RCC 7860 (cell line): ENCODE results near the gene ZYG11B.
A peak's percentile ranks its signal among the peaks of the same experiment; 100 is the strongest.
"Not testable (repeated sequence)": the region's sequence is repeated elsewhere in the genome, so short reads cannot be mapped to it uniquely, and the experiment has no call there.

Experiments
- DNase-seq: peaks from one replicate; pipeline ENCODE4 v3.0.0-alpha.2; 2015; ENCODE audit warnings: low spot score
- FAIRE-seq: peaks from 2 replicates; lab custom pipeline; 2012; peaks lifted over from hg19 to GRCh38; lab: Jason Lieb, UNC

The ZYG11B gene

DNA sequence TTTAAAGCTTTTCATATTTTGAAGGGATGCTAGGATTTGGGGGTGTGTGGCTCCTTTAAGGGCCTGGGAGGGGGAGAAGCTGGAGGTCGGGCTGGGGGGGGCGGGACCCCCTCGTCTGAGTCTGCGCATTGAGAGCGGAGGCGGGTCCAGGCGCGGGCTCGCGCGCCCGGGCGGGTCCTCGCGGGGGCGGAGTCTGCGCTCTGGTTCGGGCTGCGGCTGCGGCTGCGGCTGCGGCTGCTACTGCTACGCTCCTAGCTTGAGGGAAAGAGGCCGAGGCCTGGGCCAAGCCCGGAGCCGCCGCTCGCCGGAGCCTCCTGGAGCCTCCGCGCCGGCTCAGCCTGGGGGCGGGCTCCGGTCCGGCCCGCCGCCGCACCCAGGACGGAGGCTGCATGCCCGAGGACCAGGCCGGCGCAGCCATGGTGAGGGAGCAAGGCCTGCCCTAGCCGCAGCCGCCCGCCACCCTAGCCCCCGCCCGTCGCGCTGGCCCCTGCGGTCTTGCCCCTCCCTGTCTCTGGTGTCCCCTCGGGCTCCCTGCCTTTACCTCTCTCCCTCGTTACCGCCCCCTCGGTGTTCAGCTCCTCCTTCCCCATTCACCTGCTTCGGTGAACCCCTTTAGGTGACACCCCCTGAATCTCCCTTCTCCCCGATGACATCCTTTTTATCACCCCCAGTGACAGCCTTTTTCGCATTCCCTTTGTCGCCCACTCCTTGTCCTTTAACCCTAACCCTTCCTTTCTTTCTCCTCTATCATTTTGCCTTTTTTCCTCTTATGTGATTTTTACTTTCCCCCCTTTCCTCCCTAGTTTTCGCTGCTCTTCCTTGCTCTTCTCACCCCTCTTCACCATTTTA is at the start of gene ZYG11B:
Gene ZYG11B, plus strand, starts transcription at position 189 of the 849 bp plus-strand sequence. Its CDS starts 201 bp downstream, at position 390.
- DNase-seq (peak; percentile 75), FAIRE-seq (no peak)

- DNase-seq (no peak), FAIRE-seq (no peak)
Measured at GRCh38 chr1:52677076-52677806, 49.0 kb upstream of the ZYG11B start.

GRCh38 chr1:52679048-52679447 is 47.2 kb upstream of the ZYG11B start:
- no peak for FAIRE-seq
- DNase-seq: no peak

GRCh38 chr1:52679498-52679897 is 46.8 kb upstream of the ZYG11B start:
- FAIRE-seq (no peak), DNase-seq (no peak)

GRCh38 chr1:52680353-52680752 is 45.9 kb upstream of the ZYG11B start:
- FAIRE-seq (no peak), DNase-seq (no peak)

- DNase-seq: no peak
- FAIRE-seq: no peak
Measured at GRCh38 chr1:52681136-52681535, 45.1 kb upstream of the ZYG11B start.

GRCh38 chr1:52683367-52683940 is 42.8 kb upstream of the ZYG11B start:
- no peak for FAIRE-seq

DNA sequence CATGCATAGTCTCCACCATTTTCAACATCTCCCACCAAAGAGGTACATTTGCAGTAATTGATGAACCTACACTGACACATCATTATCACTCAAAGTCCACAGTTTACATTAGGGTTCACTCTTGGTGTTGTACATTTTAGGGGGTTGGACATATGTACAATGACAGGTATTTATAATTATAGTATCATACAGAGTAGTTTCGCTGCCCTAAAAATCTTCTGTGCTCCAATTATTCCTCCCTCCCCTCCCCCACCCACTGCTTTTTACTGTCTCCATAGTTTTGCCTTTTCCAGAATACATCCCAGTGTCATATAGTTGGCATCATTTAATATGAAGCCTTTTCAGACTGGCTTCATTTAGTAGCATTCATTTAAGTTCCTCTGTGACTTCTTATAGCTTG is 41.7 kb upstream of the ZYG11B start:
- FAIRE-seq: no peak

More at GRCh38 chr1:52683367-52683940, 42.8 kb upstream of the ZYG11B start:
- DNase-seq: no peak

DNA sequence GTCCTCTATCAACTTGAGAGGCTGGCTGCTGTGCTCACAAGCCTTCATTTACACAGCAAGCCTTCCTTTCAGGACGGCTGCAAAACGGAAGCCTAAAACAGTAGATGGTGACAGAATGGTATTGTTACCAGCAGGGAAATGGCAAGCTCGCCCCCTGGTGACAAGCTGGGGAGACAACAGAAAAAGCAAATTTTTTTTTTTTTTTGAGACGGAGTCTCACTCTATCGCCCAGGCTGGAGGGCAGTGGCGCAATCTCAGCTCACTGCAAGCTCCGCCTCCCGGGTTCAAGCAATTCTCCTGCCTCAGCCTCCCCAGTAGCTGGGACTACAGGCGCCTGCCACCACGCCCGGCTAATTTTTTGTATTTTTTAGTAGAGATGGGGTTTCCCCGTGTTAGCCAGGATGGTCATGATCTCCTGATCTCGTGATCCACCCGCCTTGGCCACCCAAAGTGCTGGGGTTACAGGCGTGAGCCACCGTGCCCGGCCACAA is 39.9 kb upstream of the ZYG11B start:
- FAIRE-seq: not testable (repeated sequence)
- peak; percentile 28 for DNase-seq

More for the DNA sequence above, 41.7 kb upstream of the ZYG11B start:
- no peak for DNase-seq

DNA sequence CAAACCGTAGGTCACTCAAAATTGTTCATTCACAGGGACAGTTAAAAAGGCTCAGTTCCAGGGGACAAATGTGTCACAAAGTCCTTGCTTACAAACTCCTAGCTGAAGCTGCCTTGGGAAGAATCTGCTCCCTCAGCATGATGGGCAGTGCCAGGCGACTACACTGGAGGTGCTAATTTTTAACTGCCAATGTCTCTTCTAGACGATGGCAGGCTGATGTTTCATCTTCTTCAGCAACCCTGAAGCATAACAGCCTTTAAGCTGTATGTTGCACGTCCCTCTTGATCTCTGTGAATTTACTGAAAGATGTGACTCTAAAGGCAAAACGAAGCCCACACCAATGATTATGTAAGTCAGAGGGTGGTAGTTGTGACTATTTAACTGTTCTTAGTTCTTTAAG is 39.4 kb upstream of the ZYG11B start:
- FAIRE-seq (no peak), DNase-seq (no peak)

- no peak for DNase-seq
- no peak for FAIRE-seq
Measured at GRCh38 chr1:52691821-52692220, 34.4 kb upstream of the ZYG11B start.

DNA sequence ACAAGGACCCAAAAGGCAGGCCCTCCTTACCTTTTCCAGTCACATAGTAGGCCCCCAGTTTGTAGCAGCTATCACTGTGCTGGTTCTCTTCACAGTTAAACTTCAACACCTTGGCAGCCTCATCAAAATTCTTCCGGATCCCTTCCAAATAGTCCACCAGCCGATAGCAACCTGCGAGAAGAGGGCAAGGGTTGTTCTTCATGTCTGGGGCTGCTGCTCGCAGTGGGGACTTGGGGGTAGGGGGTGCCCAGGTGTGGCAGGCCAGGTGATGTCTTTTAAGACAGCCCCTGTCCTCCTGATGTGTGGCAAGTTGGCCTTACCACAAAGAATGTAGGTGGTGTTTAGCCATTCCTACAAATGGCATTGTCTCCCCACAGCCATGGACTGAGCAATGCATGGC is 33.6 kb upstream of the ZYG11B start:
- DNase-seq: no peak
- no peak for FAIRE-seq

GRCh38 chr1:52693351-52693750 is 32.9 kb upstream of the ZYG11B start:
- FAIRE-seq: not testable (repeated sequence)

DNA sequence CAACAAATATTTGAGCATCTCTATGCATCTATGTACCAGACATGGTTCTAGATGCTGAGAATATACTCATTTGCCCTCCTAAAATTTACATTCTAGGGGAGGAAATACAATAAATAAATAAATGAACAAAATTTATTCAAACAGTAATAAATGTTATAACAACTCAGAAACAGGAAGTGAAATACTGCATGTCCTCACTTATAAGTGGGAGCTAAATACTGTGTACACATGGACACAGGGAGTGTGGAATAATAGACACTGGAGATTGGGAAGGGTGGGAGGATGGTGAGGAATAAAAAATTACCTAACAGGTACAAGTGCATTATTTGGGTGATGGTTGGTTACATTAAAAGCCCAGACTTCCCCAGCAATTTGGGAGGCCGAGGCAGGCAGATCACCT is 32.4 kb upstream of the ZYG11B start:
- FAIRE-seq: no peak
- no peak for DNase-seq

More at GRCh38 chr1:52693351-52693750, 32.9 kb upstream of the ZYG11B start:
- DNase-seq: not testable (repeated sequence)

GRCh38 chr1:52695627-52696026 is 30.6 kb upstream of the ZYG11B start:
- no peak for FAIRE-seq
- DNase-seq: no peak

DNA sequence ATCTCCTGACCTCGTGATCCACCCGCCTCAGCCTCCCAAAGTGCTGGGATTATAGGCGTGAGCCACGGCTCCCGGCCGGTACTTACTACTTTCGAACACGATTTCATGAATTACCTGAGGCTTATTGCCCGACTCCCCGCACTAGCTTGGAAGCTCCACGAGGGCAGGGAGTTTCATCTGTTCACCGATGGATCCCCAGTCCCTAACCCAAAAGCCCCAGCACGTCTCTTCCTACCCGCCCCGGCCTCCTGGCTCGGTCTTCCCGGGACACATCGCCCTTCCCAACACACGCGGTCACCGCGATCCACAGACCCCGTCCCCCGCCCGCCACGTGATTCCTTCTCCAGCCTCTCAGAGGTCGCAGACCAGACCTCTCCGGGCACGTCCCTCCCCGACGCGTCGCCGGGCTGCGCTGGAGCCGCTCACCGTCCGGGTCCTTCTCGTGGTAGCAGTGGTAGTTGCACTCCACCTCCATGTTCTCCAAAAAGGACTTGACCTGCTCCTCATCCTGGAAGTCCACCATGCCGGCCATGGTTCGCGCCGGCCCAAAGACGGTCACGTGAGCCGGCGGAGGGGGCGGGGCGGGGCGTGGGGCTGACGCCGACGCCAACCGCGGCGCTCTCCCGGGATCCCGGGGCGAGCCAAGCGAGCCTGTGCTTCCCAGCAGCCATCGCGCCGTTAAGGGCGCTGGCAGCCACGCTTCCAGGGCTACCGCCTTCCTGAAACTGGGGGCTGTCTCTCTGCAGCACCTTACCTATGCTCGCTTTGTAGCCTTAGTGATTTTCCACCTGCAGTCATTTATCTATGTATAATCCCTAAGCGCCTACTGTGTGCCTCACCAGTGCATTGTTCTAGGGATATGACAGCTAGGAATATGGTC is 28.2 kb upstream of the ZYG11B start, which contains the start of gene COA7:
Gene COA7, minus strand, starts transcription at position 553 of the 880 bp plus-strand sequence. Its CDS starts 21 bp downstream, at position 532.
- no peak for FAIRE-seq
- DNase-seq: peak; percentile 48

DNA sequence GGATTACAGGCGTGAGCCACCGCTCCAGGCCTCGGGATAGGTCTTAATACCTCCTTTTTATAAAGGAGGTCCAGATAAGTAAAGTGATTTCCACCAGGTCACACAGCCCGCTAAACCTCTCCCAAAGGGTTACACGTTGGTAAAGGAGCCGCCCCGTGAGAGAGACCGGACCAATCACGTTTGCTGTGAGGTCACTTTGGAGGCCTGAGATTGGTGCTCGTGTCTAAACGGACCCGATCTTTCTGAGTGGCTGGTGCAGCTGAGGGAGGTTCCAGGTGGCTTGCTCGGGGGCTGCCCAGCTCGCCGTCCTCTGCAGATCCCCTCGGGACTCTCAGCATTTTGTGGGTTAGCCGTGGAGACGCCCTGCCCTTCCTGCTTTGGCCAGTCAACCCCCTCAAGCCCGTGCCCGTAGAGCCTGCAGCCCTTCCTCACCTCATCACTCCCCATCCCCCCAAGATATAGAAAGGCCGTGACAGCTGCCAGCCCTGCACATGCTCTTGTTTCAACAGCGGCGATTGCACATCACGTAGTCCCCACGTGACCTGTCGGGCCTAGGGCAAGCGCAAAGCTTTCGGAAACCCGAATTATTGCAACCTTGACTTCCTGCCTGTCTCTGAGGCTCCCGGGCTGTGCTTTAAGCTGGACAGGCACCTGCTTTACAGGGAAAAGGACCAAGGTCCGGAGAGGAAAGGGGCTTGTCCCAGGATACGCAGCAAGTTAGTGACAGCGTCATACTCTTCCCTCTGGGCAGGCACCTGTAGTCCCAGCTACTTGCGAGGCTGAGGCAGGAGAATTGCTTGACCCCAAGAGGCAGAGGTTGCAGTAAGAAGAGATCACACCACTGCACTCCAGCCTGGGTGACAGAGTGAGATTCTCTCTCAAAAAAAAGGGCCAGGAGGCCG is 23.1 kb upstream of the ZYG11B start:
- FAIRE-seq (no peak), DNase-seq (peak; percentile 39)

DNA sequence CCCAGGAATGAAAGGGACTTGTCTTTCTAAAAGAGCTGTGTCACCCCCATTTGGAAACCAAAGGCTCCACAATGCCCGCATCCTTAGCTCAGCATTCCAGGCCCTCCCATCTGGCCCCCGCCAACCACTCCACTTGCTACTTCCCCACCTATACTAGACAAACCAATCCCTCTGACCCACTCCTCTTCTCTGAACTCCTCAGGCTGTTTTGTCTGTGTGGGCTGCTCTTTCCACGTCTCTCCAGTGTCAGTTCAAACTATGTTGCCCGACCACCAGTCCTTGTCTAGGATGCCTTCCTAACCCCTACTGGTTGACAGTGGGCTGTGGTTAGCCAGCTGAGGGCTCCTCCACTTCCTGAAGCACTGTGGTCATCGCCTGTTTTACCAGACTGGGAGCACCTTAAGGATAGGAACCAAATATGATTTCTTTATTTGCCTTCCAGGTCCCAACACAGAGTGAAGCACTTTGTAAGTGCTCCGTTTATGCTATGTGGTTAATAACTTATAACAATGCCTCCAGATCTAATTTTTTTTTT is 20.1 kb upstream of the ZYG11B start:
- no peak for DNase-seq
- FAIRE-seq: no peak
